COR-L47 (cell line): ENCODE results near the gene TAF11L13.

Source experiments
- DNase-seq: peaks from one replicate; lab custom pipeline; 2025; lab: John Stamatoyannopoulos, UW

TAF11L13 gene

GRCh38 chr5:17679597-17680203, 47.8 kb downstream of the TAF11L13 start:
- DNase-seq: no peak

GRCh38 chr5:17680737-17681136, 48.8 kb downstream of the TAF11L13 start:
- no peak for DNase-seq
